ENCODE measurements around the gene FER.
"Not testable (repeated sequence)": the region's sequence is repeated elsewhere in the genome, so short reads cannot be mapped to it uniquely, and the experiment has no call there.

FER gene

GRCh38 chr5:108866097-108866496, 118.4 kb downstream of the FER start:
- H3K27me3 ChIP-seq (ENCODE audit: control insufficient read depth in 1 of 2, insufficient read depth in 1 of 2, low read length in 2 of 2); DNase-seq; H2BK12ac ChIP-seq (ENCODE audit: low read length in 2 of 2); H3K79me1 ChIP-seq (replicated peaks; ENCODE audit: low read length, poor library complexity, severe bottlenecking); H3K4me2 ChIP-seq (ENCODE audit: low read length, poor library complexity, severe bottlenecking); H3K4ac ChIP-seq (ENCODE audit: low read depth in 1 of 2, low read length in 2 of 2); H2BK120ac ChIP-seq (ENCODE audit: low read depth, low read length); H4K8ac ChIP-seq (ENCODE audit: low read length); H2BK5ac ChIP-seq (ENCODE audit: low read depth, low read length, poor library complexity, severe bottlenecking); H2AFZ ChIP-seq (ENCODE audit: low read depth, low read length); H2AK5ac ChIP-seq (ENCODE audit: low read length, severe bottlenecking); H3K27ac ChIP-seq (ENCODE audit: low read length, poor library complexity, severe bottlenecking); H3K14ac ChIP-seq (ENCODE audit: low read length in 2 of 2); H3K4me3 ChIP-seq (ENCODE audit: insufficient read depth in 1 of 2, low read depth in 1 of 2, low read length in 2 of 2); H3K9ac ChIP-seq (ENCODE audit: low read length); H3K4me1 ChIP-seq (ENCODE audit: control insufficient read depth, insufficient read depth, low read depth, low read length); H3K9me3 ChIP-seq (ENCODE audit: control insufficient read depth, low read length); H4K91ac ChIP-seq (ENCODE audit: low read length); H3K18ac ChIP-seq (ENCODE audit: low read depth in 1 of 2, low read length in 2 of 2); H2BK15ac ChIP-seq (ENCODE audit: low read depth, poor library complexity, severe bottlenecking); H3K23ac ChIP-seq (ENCODE audit: low read length in 2 of 2): not testable (repeated sequence)
- H3K36me3 ChIP-seq (ENCODE audit: control insufficient read depth in 1 of 2, insufficient read depth in 2 of 2, low read depth in 1 of 2, low read length in 2 of 2) = peaks cover 0 to 46% of the 10 kb centered on the region in 2 experiments
- WGBS = 100% methylated on average over 2 of the region's 3 CpGs

GRCh38 chr5:108867656-108868055, 120.0 kb downstream of the FER start:
- H2AK5ac ChIP-seq (ENCODE audit: low read length, severe bottlenecking) = no peak overlapping the region
- H2BK120ac ChIP-seq (ENCODE audit: low read depth, low read length) = no peak overlapping the region
- no peak for DNase-seq
- H3K14ac ChIP-seq (ENCODE audit: low read length in 2 of 2) = no peak overlapping the region
- H3K4me3 ChIP-seq (ENCODE audit: insufficient read depth in 1 of 2, low read depth in 1 of 2, low read length in 2 of 2) = no peak overlapping the region
- H3K27me3 ChIP-seq (ENCODE audit: control insufficient read depth in 1 of 2, insufficient read depth in 1 of 2, low read length in 2 of 2) = no peaks in the 10 kb centered on the region
- H4K91ac ChIP-seq (ENCODE audit: low read length) = no peak overlapping the region
- no peak overlapping the region for H3K9ac ChIP-seq (ENCODE audit: low read length)
- H3K27ac ChIP-seq (ENCODE audit: low read length, poor library complexity, severe bottlenecking) = no peak overlapping the region
- no peak overlapping the region for H3K4ac ChIP-seq (ENCODE audit: low read depth in 1 of 2, low read length in 2 of 2)
- H3K18ac ChIP-seq (ENCODE audit: low read depth in 1 of 2, low read length in 2 of 2) = no peak overlapping the region
- no peaks in the 10 kb centered on the region for H3K4me1 ChIP-seq (ENCODE audit: control insufficient read depth, insufficient read depth, low read depth, low read length)
- H3K36me3 ChIP-seq (ENCODE audit: control insufficient read depth in 1 of 2, insufficient read depth in 2 of 2, low read depth in 1 of 2, low read length in 2 of 2) = peaks cover 0 to 51% of the 10 kb centered on the region in 2 experiments
- no peak overlapping the region for H2BK15ac ChIP-seq (ENCODE audit: low read depth, poor library complexity, severe bottlenecking)
- H2BK5ac ChIP-seq (ENCODE audit: low read depth, low read length, poor library complexity, severe bottlenecking) = no peak overlapping the region
- H3K4me2 ChIP-seq (ENCODE audit: low read length, poor library complexity, severe bottlenecking) = no peak overlapping the region
- H3K23ac ChIP-seq (ENCODE audit: low read length in 2 of 2) = no peak overlapping the region
- H2AFZ ChIP-seq (ENCODE audit: low read depth, low read length) = no peak overlapping the region
- peaks cover 3% of the 10 kb centered on the region for H3K79me1 ChIP-seq (replicated peaks; ENCODE audit: low read length, poor library complexity, severe bottlenecking)
- no peak overlapping the region for H2BK12ac ChIP-seq (ENCODE audit: low read length in 2 of 2)
- no peaks in the 10 kb centered on the region for H3K9me3 ChIP-seq (ENCODE audit: control insufficient read depth, low read length)
- 100% methylated on average over 3 of the region's 4 CpGs for WGBS
- H4K8ac ChIP-seq (ENCODE audit: low read length) = no peak overlapping the region

- Histone ChIP-seq H3K14ac (ENCODE audit: low read length in 2 of 2) (no peak overlapping the region), H3K79me1 (replicated peaks; ENCODE audit: low read length, poor library complexity, severe bottlenecking) (peaks cover 3% of the 10 kb centered on the region), H3K27ac (ENCODE audit: low read length, poor library complexity, severe bottlenecking) (no peak overlapping the region), H3K4me2 (ENCODE audit: low read length, poor library complexity, severe bottlenecking) (no peak overlapping the region), H3K9me3 (ENCODE audit: control insufficient read depth, low read length) (no peaks in the 10 kb centered on the region), H2BK12ac (ENCODE audit: low read length in 2 of 2) (no peak overlapping the region), H3K4me3 (ENCODE audit: insufficient read depth in 1 of 2, low read depth in 1 of 2, low read length in 2 of 2) (no peak overlapping the region), H2BK5ac (ENCODE audit: low read depth, low read length, poor library complexity, severe bottlenecking) (no peak overlapping the region), H3K4ac (ENCODE audit: low read depth in 1 of 2, low read length in 2 of 2) (no peak overlapping the region), H4K8ac (ENCODE audit: low read length) (no peak overlapping the region), H3K4me1 (ENCODE audit: control insufficient read depth, insufficient read depth, low read depth, low read length) (no peaks in the 10 kb centered on the region), H2AFZ (ENCODE audit: low read depth, low read length) (no peak overlapping the region), H4K91ac (ENCODE audit: low read length) (no peak overlapping the region), H2BK120ac (ENCODE audit: low read depth, low read length) (no peak overlapping the region), H2BK15ac (ENCODE audit: low read depth, poor library complexity, severe bottlenecking) (no peak overlapping the region), H3K27me3 (ENCODE audit: control insufficient read depth in 1 of 2, insufficient read depth in 1 of 2, low read length in 2 of 2) (no peaks in the 10 kb centered on the region), H3K23ac (ENCODE audit: low read length in 2 of 2) (no peak overlapping the region), H3K9ac (ENCODE audit: low read length) (no peak overlapping the region), H3K36me3 (ENCODE audit: control insufficient read depth in 1 of 2, insufficient read depth in 2 of 2, low read depth in 1 of 2, low read length in 2 of 2) (peaks cover 0 to 42% of the 10 kb centered on the region in 2 experiments), H2AK5ac (ENCODE audit: low read length, severe bottlenecking) (no peak overlapping the region), H3K18ac (ENCODE audit: low read depth in 1 of 2, low read length in 2 of 2) (no peak overlapping the region)
- DNase-seq = no peak
- WGBS = 95% methylated on average over 1 of the region's 1 CpG
Observed at GRCh38 chr5:108869066-108869465, 121.4 kb downstream of the FER start.

GRCh38 chr5:108876451-108876850, 128.8 kb downstream of the FER start:
- no peak overlapping the region for H2BK12ac ChIP-seq (ENCODE audit: low read length in 2 of 2)
- no peak overlapping the region for H3K4me2 ChIP-seq (ENCODE audit: low read length, poor library complexity, severe bottlenecking)
- H3K23ac ChIP-seq (ENCODE audit: low read length in 2 of 2) = no peak overlapping the region
- H4K91ac ChIP-seq (ENCODE audit: low read length) = no peak overlapping the region
- no peak overlapping the region for H2BK120ac ChIP-seq (ENCODE audit: low read depth, low read length)
- H3K9ac ChIP-seq (ENCODE audit: low read length) = no peak overlapping the region
- H3K14ac ChIP-seq (ENCODE audit: low read length in 2 of 2) = no peak overlapping the region
- H3K27me3 ChIP-seq (ENCODE audit: control insufficient read depth in 1 of 2, insufficient read depth in 1 of 2, low read length in 2 of 2) = no peaks in the 10 kb centered on the region
- no peak overlapping the region for H3K18ac ChIP-seq (ENCODE audit: low read depth in 1 of 2, low read length in 2 of 2)
- H3K4me1 ChIP-seq (ENCODE audit: control insufficient read depth, insufficient read depth, low read depth, low read length) = no peaks in the 10 kb centered on the region
- H2AFZ ChIP-seq (ENCODE audit: low read depth, low read length) = no peak overlapping the region
- no peak overlapping the region for H3K4ac ChIP-seq (ENCODE audit: low read depth in 1 of 2, low read length in 2 of 2)
- H3K27ac ChIP-seq (ENCODE audit: low read length, poor library complexity, severe bottlenecking) = no peak overlapping the region
- no peak overlapping the region for H2BK15ac ChIP-seq (ENCODE audit: low read depth, poor library complexity, severe bottlenecking)
- H4K8ac ChIP-seq (ENCODE audit: low read length) = no peak overlapping the region
- no peaks in the 10 kb centered on the region for H3K79me1 ChIP-seq (replicated peaks; ENCODE audit: low read length, poor library complexity, severe bottlenecking)
- H3K9me3 ChIP-seq (ENCODE audit: control insufficient read depth, low read length) = no peaks in the 10 kb centered on the region
- no peak overlapping the region for H2BK5ac ChIP-seq (ENCODE audit: low read depth, low read length, poor library complexity, severe bottlenecking)
- H2AK5ac ChIP-seq (ENCODE audit: low read length, severe bottlenecking) = no peak overlapping the region
- H3K36me3 ChIP-seq (ENCODE audit: control insufficient read depth in 1 of 2, insufficient read depth in 2 of 2, low read depth in 1 of 2, low read length in 2 of 2) = peaks cover 0 to 26% of the 10 kb centered on the region in 2 experiments
- no peak for DNase-seq
- no peak overlapping the region for H3K4me3 ChIP-seq (ENCODE audit: insufficient read depth in 1 of 2, low read depth in 1 of 2, low read length in 2 of 2)

Data from mesenchymal stem cell (in vitro differentiated cells and primary cell).